Measurements from ENCODE around the gene CHST15.

DNA sequence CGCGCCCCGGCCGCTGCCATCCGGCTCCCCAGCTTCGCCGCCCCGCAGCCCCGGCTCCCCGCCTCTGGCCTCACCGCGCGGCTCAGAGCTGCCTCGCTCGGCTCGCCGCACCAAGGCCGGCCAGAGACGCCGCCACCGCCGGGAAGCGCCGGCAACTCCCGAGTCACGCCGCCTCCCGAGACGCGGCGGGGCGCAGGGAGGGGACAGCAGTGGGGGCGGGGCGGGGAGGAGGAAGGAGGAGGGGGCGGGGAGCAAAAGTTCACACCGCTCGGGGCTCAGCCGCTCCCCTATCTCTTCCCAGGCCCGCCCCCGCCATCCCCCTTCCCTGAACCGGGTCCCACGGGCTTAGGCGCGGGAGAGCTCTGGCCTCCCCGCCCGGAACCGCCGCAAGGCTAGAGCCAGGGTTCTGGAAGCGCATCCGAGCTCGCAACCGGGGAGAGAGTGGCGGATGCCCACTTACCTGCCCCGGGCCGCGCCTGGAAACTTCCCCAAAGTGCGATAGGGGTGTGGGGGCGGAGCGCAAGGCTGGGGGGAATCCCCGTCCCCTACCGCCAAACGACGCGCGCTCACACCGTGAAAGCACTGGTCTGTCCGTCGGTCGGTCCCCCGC, 1.0 kb downstream of the CHST15 start:
- TF ChIP-seq EZH2phosphoT487 (IDR thresholded peaks at IDR 0.05; ENCODE audit: insufficient read depth, low read depth) (no peak), EZH2 (IDR thresholded peaks at IDR 0.05; ENCODE audit: insufficient read depth, poor library complexity, severe bottlenecking) (no peak)
